IMR-90 (cell line): ENCODE data around the gene UBR4.
A peak's percentile ranks its signal among the peaks of the same experiment; 100 is the strongest.

Experiments used
- BHLHE40 ChIP-seq: fragments of 150-350 bp; IDR thresholded peaks from 2 replicates; pipeline ENCODE4 v1.6.1; 2016; ENCODE audit warnings: mild to moderate bottlenecking, low read depth, low read length
- CEBPB ChIP-seq: IDR thresholded peaks from 2 replicates; pipeline ENCODE4 v1.6.1; 2012; ENCODE audit warnings: low read depth, low read length, improper control_type of control experiment
- CTCF ChIP-seq: conservative IDR thresholded peaks from 2 replicates; pipeline ENCODE4 v1.5.1; 2012; ENCODE audit warnings: mild to moderate bottlenecking, low read depth, low read length, improper control_type of control experiment
- MAFK ChIP-seq: IDR thresholded peaks from 2 replicates; pipeline ENCODE4 v1.6.1; 2012; ENCODE audit warnings: low read depth, low read length, improper control_type of control experiment
- MAZ ChIP-seq: IDR thresholded peaks from 2 replicates; pipeline ENCODE4 v1.6.1; 2012; ENCODE audit warnings: low read depth, mild to moderate bottlenecking, low read length, improper control_type of control experiment, moderate library complexity, borderline replicate concordance
- POLR2A ChIP-seq: IDR thresholded peaks from 2 replicates; pipeline ENCODE4 v1.6.1; 2012; ENCODE audit warnings: mild to moderate bottlenecking, low read depth, low read length
- RAD21 ChIP-seq: IDR thresholded peaks from 2 replicates; pipeline ENCODE4 v1.6.1; 2012; ENCODE audit warnings: low read length, improper control_type of control experiment
- RFX5 ChIP-seq: IDR thresholded peaks from 2 replicates; pipeline ENCODE4 v1.8.0; 2012; ENCODE audit warnings: low read depth, mild to moderate bottlenecking, low read length, moderate library complexity
- USF2 ChIP-seq: fragments of 150-350 bp; IDR thresholded peaks from 2 replicates; pipeline ENCODE4 v1.6.1; 2017; ENCODE audit warnings: mild to moderate bottlenecking, antibody characterized with exemption, low read length, low read depth

- TF ChIP-seq CTCF (no peak), RFX5 (no peak), MAZ (no peak), POLR2A (no peak), USF2 (peak; percentile 29; the same call in 1 of the 2 replicates), MAFK (no peak), BHLHE40 (no peak), CEBPB (no peak), RAD21 (no peak)
These were observed 142.7 kb downstream of the UBR4 start for GRCh38 chr1:19067182-19067911.
